ENCODE measurements around the gene SEPHS2.
A peak's percentile ranks its signal among the peaks of the same experiment; 100 is the strongest.
"Not testable (repeated sequence)": the region's sequence is repeated elsewhere in the genome, so short reads cannot be mapped to it uniquely, and the experiment has no call there.

Gene SEPHS2

GRCh38 chr16:30445408-30446202, at the start of gene SEPHS2:
Gene SEPHS2, minus strand, starts transcription at chr16:30445874. Its CDS starts 147 bp downstream, at chr16:30445727.
- DNase-seq (ENCODE audit: low read depth in 2 of 2, low spot score in 1 of 2): peak; percentile 89 to 94

DNA sequence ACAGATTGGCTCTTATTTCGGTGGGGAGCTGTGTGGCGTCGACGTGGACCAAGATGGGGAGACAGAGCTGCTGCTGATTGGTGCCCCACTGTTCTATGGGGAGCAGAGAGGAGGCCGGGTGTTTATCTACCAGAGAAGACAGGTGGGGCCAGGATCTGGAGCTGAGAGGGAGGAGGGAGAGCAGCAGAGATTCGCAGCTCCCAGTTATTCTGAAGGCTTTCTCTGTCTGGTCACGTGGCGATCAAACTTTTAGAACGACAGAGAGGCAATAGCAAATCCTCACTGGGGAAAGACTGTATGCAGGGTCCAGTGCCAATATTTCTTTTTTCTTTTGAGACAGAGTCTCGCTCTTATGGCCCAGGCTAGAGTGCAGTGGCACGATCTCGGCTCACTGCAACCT, 49.0 kb upstream of the SEPHS2 start:
- no peak for DNase-seq (ENCODE audit: low read depth in 2 of 2, low spot score in 1 of 2)

DNA sequence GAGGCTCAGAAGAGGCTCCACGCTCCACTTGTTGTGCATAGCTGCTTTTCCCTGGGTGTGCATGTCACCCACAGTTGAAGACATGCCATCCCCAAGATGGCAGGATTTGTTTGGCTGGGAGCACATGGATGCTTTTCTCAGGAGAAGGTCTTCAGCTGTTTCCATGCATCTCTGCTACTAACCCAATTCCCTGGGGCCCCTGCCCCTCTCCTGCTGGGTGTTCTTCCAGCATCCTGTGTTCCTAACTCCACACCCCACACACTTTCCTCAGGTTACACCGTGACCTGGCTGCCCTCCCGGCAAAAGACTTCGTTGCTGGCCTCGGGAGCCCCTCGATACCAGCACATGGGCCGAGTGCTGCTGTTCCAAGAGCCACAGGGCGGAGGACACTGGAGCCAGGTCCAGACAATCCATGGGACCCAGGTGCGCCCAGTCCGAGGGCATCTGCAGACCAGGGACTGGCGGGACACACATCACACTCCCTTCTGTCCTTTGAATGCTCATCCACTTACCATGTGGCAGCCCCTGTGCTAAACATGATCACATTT, 48.3 kb upstream of the SEPHS2 start:
- no peak for DNase-seq (ENCODE audit: low read depth in 2 of 2, low spot score in 1 of 2)

DNA sequence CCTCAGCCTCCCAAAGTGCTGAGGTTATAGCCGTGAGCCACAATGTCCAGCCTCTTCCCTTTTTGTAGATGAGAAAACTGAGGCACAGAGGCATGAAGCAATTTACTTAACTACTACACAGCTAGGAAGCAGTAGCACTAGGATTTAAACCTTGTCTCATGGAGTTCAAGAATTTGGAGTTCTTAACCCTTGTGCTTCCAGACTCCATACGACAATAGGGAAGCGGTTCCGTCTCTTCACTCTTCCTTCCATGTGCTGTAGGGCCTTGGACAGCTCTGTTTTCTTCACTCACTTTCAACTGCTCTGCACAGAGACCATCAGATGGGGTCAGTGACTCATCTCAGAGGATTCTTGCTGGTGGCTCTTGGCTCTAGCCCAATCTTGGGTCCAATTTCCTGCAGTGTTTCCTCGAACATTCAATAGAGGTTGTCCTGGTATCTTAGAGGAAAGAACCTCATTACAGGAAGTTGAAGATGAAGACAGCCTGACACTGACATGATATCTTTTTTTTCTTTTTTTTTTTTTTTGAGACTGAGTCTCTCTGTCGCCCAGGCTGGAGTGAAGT, 46.2 kb upstream of the SEPHS2 start:
- no peak for DNase-seq (ENCODE audit: low read depth in 2 of 2, low spot score in 1 of 2)

DNA sequence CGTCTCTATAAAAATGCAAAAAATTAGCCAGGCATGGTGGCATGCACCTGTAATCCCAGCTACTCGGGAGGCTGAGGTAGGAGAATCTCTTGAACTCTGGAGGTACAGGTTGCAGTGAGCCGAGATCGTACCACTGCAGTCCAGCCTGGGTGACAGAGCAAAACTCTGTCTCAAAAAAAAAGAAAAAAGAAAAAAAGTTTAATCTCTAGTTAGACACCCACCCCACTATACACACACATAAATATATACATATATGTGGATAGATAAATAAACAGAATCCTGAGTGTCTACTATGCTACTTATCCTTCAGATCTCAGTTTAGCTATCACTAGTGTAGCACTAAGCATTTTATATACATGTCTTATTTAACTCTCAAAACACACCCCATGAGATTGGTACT, 45.6 kb upstream of the SEPHS2 start:
- DNase-seq (ENCODE audit: low read depth in 2 of 2, low spot score in 1 of 2): no peak

DNA sequence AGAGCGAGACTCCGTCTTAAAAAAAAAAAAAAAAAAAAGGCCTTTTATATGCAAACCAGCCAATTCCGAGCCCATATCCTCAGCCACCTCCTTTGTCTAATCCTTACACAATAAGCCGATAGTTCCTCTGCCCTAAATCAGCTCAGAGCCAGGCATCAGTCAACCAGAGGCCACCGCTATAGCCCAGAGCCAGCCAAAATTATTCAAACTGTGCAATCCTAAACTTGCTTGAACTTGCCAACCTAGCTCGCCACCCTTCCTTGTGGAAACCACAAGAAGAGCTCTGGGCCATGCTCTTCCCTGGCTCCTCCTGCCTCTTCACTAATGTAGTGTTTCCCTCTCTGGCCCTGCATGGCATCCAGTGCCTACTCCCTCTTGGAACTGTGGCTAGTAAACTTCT, 44.5 kb upstream of the SEPHS2 start:
- no peak for DNase-seq (ENCODE audit: low read depth in 2 of 2, low spot score in 1 of 2)

DNA sequence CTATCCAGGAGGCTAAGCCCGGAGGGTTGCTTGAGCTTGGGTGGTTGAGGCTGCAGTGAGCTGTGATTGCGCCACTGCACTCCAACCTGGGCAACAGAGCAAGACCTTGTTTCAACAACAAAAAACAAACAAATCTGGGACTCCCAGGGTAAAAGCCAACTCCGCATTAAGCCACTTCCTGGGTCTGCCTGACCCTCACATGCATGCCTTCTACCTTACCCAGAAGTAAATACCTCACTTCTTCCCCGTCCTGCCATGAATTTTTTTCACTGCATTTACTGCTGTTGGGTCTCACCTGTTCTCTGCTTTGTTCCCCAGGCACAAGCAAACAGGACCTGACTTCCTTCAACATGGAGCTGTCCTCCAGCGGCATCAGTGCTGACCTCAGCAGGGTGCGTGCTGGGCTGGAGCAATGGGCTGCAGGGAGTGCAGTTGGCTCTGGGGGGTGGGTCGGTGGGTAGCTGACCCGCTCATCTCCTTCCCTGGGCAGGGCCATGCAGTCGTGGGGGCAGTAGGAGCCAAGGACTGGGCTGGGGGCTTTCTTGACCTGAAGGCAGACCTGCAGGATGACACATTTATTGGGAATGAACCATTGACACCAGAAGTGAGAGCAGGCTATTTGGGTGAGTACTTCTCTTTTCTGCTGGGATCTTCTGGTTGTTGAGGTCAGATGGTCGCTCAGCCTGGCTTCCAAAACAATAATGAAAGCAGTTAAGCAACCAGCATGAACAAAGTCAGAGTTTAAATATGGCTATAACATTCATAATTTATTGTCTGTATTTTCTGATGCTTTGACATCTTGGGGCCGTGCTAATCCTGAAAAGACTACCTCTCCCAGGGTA, 43.3 kb upstream of the SEPHS2 start:
- DNase-seq (ENCODE audit: low read depth in 2 of 2, low spot score in 1 of 2): no peak

- DNase-seq (ENCODE audit: low read depth in 2 of 2, low spot score in 1 of 2): no peak
Observed at GRCh38 chr16:30485818-30486436, 40.3 kb upstream of the SEPHS2 start.

GRCh38 chr16:30484887-30485286, 39.2 kb upstream of the SEPHS2 start:
- no peak for DNase-seq (ENCODE audit: low read depth in 2 of 2, low spot score in 1 of 2)

- no peak for DNase-seq (ENCODE audit: low read depth in 2 of 2, low spot score in 1 of 2)
Observed at GRCh38 chr16:30482366-30482765, 36.7 kb upstream of the SEPHS2 start.

GRCh38 chr16:30481381-30481780, 35.7 kb upstream of the SEPHS2 start:
- no peak for DNase-seq (ENCODE audit: low read depth in 2 of 2, low spot score in 1 of 2)

DNA sequence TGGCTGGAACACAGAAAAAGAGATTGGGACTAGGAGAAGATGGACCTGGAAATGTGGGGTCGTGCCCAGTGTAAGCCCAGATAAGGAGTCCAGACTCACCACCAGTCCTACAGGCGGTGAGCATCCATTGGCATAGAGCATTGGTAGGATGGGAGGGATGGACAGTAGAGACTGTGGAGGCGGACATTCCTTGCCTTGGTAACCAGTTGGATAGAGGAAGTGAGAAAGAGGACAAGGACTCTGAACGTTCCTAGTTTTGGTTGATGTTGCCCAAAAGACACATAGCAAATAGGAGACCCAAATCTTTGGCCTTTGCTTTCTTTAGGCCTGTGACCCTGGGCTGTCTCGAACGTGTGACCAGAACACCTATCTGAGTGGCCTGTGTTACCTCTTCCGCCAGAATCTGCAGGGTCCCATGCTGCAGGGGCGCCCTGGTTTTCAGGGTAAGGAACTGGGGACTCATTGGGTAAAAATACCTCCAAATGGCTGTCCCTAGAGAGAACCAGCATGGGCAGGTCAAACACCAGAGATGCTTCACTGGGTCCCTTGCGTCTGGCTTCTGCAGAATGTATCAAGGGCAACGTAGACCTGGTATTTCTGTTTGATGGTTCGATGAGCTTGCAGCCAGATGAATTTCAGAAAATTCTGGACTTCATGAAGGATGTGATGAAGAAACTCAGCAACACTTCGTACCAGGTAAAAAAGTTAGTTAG, 33.2 kb upstream of the SEPHS2 start:
- no peak for DNase-seq (ENCODE audit: low read depth in 2 of 2, low spot score in 1 of 2)

DNA sequence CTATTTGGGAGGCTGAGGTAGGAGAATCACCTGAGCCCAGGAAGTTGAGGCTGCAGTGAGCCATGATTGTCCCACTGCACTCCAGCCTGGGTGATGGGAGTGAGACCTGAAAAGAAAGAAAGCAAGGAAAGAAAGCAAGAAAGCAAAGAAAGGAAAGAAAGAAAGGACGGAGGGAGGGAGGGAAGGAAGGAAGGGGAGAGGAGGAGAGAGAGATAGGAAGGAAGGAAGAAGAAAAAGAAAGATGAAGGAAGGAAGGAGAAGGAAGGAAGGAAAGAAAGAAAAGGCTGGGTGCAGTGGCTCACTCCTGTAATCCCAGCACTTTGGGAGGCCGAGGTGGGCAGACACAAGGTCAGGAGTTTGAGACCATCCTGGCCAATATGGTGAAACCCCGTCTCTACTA, 32.1 kb upstream of the SEPHS2 start:
- DNase-seq (ENCODE audit: low read depth in 2 of 2, low spot score in 1 of 2): not testable (repeated sequence)

DNA sequence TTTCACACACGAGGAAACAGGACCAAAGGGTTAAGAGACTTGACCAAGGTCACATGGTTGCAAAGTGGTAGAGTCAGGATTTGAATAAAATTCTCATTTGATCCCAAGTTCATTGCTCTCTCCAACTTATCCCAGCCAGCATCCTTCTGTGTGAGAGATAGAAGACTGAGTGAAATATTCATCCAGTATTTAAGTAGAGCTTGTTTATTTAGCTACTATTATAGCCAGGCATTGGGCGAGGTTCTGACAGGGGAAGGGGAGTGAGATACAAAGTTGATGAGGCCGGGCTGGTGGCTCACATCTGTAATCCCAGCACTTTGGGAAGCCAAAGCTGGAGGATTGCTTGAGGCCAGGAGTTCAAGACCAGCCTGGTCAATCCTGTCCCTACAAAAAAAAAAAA, 31.3 kb upstream of the SEPHS2 start:
- no peak for DNase-seq (ENCODE audit: low read depth in 2 of 2, low spot score in 1 of 2)

DNA sequence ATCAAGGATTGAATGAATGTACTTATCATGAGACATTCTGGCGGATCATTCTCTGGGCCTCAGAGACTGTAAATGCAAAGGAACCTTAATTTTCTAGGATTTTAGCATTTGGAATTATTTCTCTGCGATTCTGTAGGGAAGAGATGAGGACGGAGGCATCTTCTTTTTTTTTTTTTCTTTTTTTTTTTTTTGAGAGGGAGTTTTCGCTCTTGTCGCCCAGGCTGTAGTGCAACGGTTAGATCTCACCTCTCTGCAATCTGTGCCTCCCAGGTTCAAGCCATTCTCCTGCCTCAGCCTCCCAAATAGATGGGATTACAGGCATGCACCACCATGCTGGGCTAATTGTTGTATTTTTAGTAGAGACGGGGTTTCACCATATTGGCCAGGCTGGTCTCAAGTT, 29.0 kb upstream of the SEPHS2 start:
- no peak for DNase-seq (ENCODE audit: low read depth in 2 of 2, low spot score in 1 of 2)

- no peak for DNase-seq (ENCODE audit: low read depth in 2 of 2, low spot score in 1 of 2)
Observed at GRCh38 chr16:30474074-30474452, 28.4 kb upstream of the SEPHS2 start.

- peak; percentile 23 to 51 for DNase-seq (ENCODE audit: low read depth in 2 of 2, low spot score in 1 of 2)
Observed at GRCh38 chr16:30473231-30474073, 27.8 kb upstream of the SEPHS2 start.

GRCh38 chr16:30472328-30472942, 26.8 kb upstream of the SEPHS2 start, which contains the start of gene ITGAL:
Gene ITGAL, plus strand, starts transcription at chr16:30472742. Its CDS starts 96 bp downstream, at chr16:30472838.
- DNase-seq (ENCODE audit: low read depth in 2 of 2, low spot score in 1 of 2): peak; percentile 52 to 80

DNA sequence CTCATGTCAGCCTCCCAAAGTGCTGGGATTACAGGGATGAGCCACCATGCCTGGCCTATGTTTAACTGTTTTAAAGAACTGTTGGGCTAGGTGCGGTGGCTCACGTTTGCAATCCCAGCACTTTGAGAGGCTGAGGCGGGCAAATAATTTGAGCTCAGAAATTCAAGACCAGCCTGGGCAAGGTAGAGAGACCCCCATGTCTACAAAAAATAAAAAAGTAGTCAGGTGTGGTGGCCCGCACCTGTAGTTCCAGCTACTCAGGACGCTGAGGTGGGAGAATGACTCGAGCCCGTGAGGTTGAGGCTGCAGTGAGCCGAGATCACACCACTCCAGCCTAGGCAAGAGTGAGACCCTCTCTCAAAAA, 24.9 kb upstream of the SEPHS2 start:
- no peak for DNase-seq (ENCODE audit: low read depth in 2 of 2, low spot score in 1 of 2)

All from stimulated activated CD8-positive, alpha-beta memory T cell treated with anti-CD3 and anti-CD28 coated beads, Interleukin-4, amount 100 ng/mL, for 4 hours (primary cell).